Neural progenitor cell (in vitro differentiated cells): ENCODE measurements around the gene GANAB.

Experiments
- CTCF ChIP-seq: fragments of 200-600 bp; sonication (generic); IDR thresholded peaks from 2 replicates; pipeline ENCODE4 v1.5.1; 2017; ENCODE audit warnings: antibody characterized with exemption, mild to moderate bottlenecking
- EZH2 ChIP-seq: fragments of 200-600 bp; sonication (generic); IDR thresholded peaks from 2 replicates; pipeline ENCODE4 v1.6.1; 2017; ENCODE audit warnings: antibody characterized with exemption, mild to moderate bottlenecking, moderate library complexity

DNA sequence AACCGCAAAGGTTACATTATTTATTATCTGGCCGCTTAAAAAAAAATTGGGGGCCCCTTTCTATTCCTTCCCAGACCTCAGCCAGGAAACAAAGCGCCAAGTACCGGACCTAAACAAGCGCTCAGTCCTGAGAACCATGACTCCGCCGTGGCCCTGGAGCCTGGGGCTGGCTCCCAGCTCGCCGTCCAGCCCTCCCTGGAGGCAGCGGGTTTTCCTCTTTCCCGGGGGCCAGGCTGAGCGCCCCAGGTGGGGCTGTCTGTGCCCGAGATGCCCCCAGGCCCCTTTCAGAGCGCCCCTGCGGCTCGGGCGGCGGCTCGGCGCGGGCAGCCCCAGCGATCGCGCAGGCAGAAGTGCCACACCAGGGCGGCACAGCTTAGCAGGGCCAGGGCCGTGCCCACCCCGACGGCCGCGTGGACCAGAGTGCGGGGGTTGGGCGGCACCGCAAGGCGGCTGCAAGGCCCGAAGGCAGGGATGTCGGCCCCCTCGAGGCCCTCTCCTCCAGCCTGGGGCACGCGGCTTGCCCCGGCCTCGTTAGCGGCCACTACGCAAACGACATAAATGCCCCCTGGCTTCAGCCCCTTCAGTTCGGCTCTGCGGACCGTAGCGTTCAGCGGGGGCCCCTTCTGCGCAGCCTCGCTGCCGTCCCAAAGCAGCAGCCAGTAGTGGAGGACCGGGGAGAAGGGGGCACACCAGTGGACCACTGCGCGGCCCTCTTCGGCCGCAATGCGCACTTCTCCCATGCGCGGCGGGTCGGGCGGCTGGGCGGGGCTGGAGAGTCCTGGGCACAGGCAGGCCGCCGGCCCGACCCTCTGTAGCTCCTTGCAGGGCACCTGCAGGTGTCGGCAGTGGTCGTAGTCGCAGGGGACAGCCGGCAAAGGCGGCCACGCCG, 41.3 kb upstream of the GANAB start:
- TF ChIP-seq CTCF (no peak), EZH2 (no peak)
